ENCODE data around the gene ZNF275. TPM values are rescaled to one million over a fixed set of nuclear protein-coding genes. Genes with fewer than 3 reads are reported as not detected.

Gene ZNF275
- total RNA-seq, 2 experiments from 2014 or later: 22.6 to 24.6 TPM

- peaks cover 28% of the 10 kb centered on the region for H3K4me1 Mint-ChIP-seq
- no peak for ATAC-seq (ENCODE audit: low read depth)
- H3K4me3 Mint-ChIP-seq: peak overlapping the region; percentile 91
- no peaks in the 10 kb centered on the region for H3K9me3 Mint-ChIP-seq
- H3K27ac Mint-ChIP-seq: no peak overlapping the region
- POLR2A ChIA-PET: no interaction called here
- no peak for DNase-seq
- peaks cover 15% of the 10 kb centered on the region for H3K36me3 Mint-ChIP-seq
- H3K27me3 Mint-ChIP-seq: peaks cover 5% of the 10 kb centered on the region
Observed at GRCh38 chrX:153333266-153333665, 687 bp upstream of the ZNF275 start.

DNA sequence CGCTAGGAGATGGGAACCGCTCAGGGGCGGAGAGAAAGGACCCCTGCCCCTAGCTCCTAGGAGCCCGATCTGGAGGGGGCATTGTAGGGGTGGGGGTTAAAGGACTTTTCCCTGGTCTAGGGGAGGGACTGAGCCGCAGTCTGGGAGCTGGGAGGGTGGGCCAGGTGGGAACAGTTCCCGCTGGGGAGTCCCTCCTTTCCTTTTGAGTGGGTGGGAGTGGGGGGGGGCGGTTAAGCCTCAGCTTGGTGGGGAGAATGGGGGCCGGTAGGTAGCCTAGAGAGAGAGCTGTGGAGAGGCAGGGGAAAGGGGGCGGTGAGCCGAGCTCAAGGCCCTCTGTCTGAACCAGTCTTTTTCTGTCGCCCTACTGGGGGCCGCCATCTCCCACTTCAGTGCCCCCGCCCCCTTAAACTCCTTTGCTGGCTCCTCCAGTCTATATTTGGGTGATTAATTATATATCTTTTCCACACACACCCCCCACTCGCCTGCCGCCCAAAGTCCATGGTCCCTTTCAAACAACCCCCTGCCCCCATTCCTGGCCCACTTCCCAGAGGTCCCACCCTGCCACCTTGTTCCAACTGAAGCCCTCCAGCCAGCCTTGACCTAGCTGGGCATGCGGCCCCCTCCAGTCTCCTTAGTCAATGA lies 822 bp downstream of the ZNF275 start:
- no peak for ATAC-seq (ENCODE audit: low read depth)
- Mint-ChIP-seq H3K9me3 (no peaks in the 10 kb centered on the region), H3K27me3 (peaks cover 5% of the 10 kb centered on the region), H3K36me3 (peaks cover 26% of the 10 kb centered on the region), H3K4me1 (peaks cover 39% of the 10 kb centered on the region), H3K27ac (peak overlapping the region; percentile 84), H3K4me3 (peak overlapping the region; percentile 84)
- POLR2A ChIA-PET: interaction anchor here (1.7 kb wide), 1 partner anchor 9 kb away, joined by 22 read pairs; no protein-coding TSS in a partner anchor
- no peak for DNase-seq

- peak overlapping the region; percentile 71 for H3K27ac Mint-ChIP-seq
- peak overlapping the region; percentile 84 for H3K4me3 Mint-ChIP-seq
- no peak for ATAC-seq (ENCODE audit: low read depth)
- H3K36me3 Mint-ChIP-seq: peaks cover 38% of the 10 kb centered on the region
- H3K9me3 Mint-ChIP-seq: no peaks in the 10 kb centered on the region
- peaks cover 52% of the 10 kb centered on the region for H3K4me1 Mint-ChIP-seq
- DNase-seq: no peak
- H3K27me3 Mint-ChIP-seq: peaks cover 2% of the 10 kb centered on the region
- POLR2A ChIA-PET: interaction anchor here (0.6 kb wide), 1 partner anchor 9 kb away, joined by 3 read pairs; no protein-coding TSS in a partner anchor
Observed at GRCh38 chrX:153336121-153336894, 2.4 kb downstream of the ZNF275 start.

DNA sequence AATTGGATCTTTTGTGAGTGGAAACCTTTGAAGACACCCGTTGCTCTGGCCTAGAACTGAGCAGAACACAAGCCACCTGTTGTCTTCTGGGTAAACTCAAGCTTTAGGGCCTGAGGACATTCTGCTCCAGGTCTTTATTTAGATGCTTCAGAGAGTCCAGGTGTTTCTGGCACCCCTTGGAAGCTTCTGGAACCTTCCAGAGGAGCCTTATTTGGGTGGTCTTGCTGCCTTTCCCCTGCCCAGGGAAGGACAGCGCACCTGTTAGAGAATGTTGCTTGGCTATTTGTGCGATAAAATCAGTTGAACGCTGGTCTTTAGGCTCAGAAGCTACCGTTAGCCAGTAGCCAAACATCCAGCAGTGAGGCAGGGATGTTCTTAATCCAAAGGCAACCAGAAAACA lies 3.0 kb downstream of the ZNF275 start:
- ATAC-seq (ENCODE audit: low read depth) (no peak), DNase-seq (no peak)
- H3K36me3 Mint-ChIP-seq: peaks cover 45% of the 10 kb centered on the region
- POLR2A ChIA-PET: interaction anchor here (0.6 kb wide), 1 partner anchor 9 kb away, joined by 3 read pairs; no protein-coding TSS in a partner anchor
- peaks cover 2% of the 10 kb centered on the region for H3K27me3 Mint-ChIP-seq
- H3K27ac Mint-ChIP-seq: peak overlapping the region; percentile 60
- peak overlapping the region; percentile 84 for H3K4me3 Mint-ChIP-seq
- H3K9me3 Mint-ChIP-seq: no peaks in the 10 kb centered on the region
- peaks cover 58% of the 10 kb centered on the region for H3K4me1 Mint-ChIP-seq

DNA sequence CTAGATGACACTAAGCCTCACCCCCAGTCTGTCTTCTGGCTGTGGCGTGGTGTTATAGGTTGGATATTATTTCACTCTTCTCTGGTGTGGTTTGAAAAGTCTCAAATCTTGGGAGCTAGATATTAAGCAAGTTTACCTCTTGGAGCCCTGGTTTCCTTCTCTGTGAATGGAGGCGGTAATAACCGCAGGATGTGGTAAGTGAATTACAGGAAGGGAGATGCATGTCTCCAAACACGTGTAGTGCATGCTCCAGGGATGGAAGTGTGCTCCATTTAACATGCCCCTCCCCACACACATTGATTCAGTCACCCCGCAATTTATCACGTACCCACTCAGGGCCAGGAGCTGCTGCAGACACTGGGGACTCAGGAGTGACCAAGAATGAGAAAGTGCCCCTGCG lies 4.9 kb downstream of the ZNF275 start:
- Mint-ChIP-seq H3K4me1 (peaks cover 68% of the 10 kb centered on the region), H3K9me3 (no peaks in the 10 kb centered on the region), H3K36me3 (peaks cover 52% of the 10 kb centered on the region), H3K27me3 (no peaks in the 10 kb centered on the region), H3K27ac (peak overlapping the region; percentile 66), H3K4me3 (peak overlapping the region; percentile 65)
- DNase-seq (no peak), ATAC-seq (ENCODE audit: low read depth) (no peak)
- POLR2A ChIA-PET: interaction anchor here (0.6 kb wide), 1 partner anchor 126 kb away, joined by 4 read pairs; no protein-coding TSS in a partner anchor

DNA sequence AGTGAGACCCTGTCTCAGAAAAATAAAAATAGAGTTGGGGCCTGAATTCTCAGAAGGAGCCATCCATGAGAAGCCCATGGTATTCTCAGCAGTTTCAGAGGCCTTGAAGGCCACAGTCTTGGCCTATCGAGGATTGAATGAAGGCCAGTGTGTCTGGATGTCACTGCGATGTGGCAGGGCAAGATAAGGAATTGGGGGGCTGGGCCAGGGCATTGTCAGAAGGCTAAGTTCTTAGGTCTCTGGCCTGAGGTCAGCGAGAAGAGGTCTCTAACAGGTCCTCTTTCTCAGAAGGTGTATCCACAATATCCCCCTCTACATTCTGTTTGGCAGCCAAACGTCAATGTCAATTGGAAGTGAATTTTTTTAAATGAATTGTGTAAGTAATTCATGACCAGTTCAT lies 5.7 kb downstream of the ZNF275 start:
- Mint-ChIP-seq H3K27ac (peak overlapping the region; percentile 69), H3K4me3 (no peak overlapping the region), H3K27me3 (no peaks in the 10 kb centered on the region), H3K4me1 (peaks cover 71% of the 10 kb centered on the region), H3K9me3 (no peaks in the 10 kb centered on the region), H3K36me3 (peaks cover 52% of the 10 kb centered on the region)
- POLR2A ChIA-PET: no interaction called here
- ATAC-seq (ENCODE audit: low read depth) (no peak), DNase-seq (no peak)

DNA sequence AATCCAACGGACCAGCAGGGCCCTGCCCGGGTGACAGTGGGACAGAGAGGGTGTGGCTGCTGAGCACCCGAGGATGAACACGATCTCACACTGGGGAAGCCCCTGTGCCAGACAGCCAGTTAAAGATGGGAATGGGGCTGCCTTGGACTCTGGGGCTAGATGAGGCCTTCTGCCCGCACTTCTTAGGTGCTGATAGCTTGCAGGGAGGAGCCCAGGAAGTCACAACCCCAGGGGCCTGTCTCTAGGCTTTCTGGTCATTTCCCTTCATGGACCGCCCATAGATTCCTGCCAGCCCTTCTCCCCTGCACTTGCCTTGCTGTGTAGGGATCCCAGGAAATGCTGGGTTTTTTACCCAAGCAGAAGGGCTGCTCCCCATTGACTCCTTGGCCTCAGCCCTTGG lies 6.2 kb downstream of the ZNF275 start:
- POLR2A ChIA-PET: no interaction called here
- Mint-ChIP-seq H3K36me3 (peaks cover 55% of the 10 kb centered on the region), H3K9me3 (no peaks in the 10 kb centered on the region), H3K27ac (peak overlapping the region; percentile 47), H3K27me3 (no peaks in the 10 kb centered on the region), H3K4me1 (peaks cover 71% of the 10 kb centered on the region), H3K4me3 (no peak overlapping the region)
- ATAC-seq (ENCODE audit: low read depth) (no peak), DNase-seq (no peak)

- Mint-ChIP-seq H3K36me3 (peaks cover 58% of the 10 kb centered on the region), H3K9me3 (no peaks in the 10 kb centered on the region), H3K27me3 (no peaks in the 10 kb centered on the region), H3K4me3 (peak overlapping the region; percentile 71), H3K4me1 (peaks cover 54% of the 10 kb centered on the region), H3K27ac (peak overlapping the region; percentile 94)
- ATAC-seq (ENCODE audit: low read depth): peak; percentile 82
- no peak for DNase-seq
- POLR2A ChIA-PET: interaction anchor here (3.1 kb wide), 1 partner anchor 9 kb away, joined by 22 read pairs; the partner anchor contains the start of gene ZNF275
Observed at GRCh38 chrX:153342762-153343558, 9.0 kb downstream of the ZNF275 start.

GRCh38 chrX:153343674-153344073 lies 9.7 kb downstream of the ZNF275 start:
- no peaks in the 10 kb centered on the region for H3K9me3 Mint-ChIP-seq
- H3K4me1 Mint-ChIP-seq: peaks cover 47% of the 10 kb centered on the region
- ATAC-seq (ENCODE audit: low read depth): peak; percentile 29
- H3K4me3 Mint-ChIP-seq: peak overlapping the region; percentile 71
- peak overlapping the region; percentile 94 for H3K27ac Mint-ChIP-seq
- no peaks in the 10 kb centered on the region for H3K27me3 Mint-ChIP-seq
- H3K36me3 Mint-ChIP-seq: peaks cover 53% of the 10 kb centered on the region
- no peak for DNase-seq
- POLR2A ChIA-PET: interaction anchor here (3.1 kb wide), 1 partner anchor 9 kb away, joined by 22 read pairs; the partner anchor contains the start of gene ZNF275

GRCh38 chrX:153347530-153347929 lies 13.6 kb downstream of the ZNF275 start:
- POLR2A ChIA-PET: no interaction called here
- DNase-seq (no peak), ATAC-seq (ENCODE audit: low read depth) (no peak)
- H3K4me1 Mint-ChIP-seq: peaks cover 21% of the 10 kb centered on the region
- H3K27me3 Mint-ChIP-seq: no peaks in the 10 kb centered on the region
- no peak overlapping the region for H3K27ac Mint-ChIP-seq
- no peak overlapping the region for H3K4me3 Mint-ChIP-seq
- H3K9me3 Mint-ChIP-seq: no peaks in the 10 kb centered on the region
- H3K36me3 Mint-ChIP-seq: peaks cover 41% of the 10 kb centered on the region

GRCh38 chrX:153348421-153348820 lies 14.5 kb downstream of the ZNF275 start:
- Mint-ChIP-seq H3K27ac (no peak overlapping the region), H3K36me3 (peaks cover 39% of the 10 kb centered on the region), H3K4me3 (no peak overlapping the region), H3K27me3 (no peaks in the 10 kb centered on the region), H3K9me3 (no peaks in the 10 kb centered on the region), H3K4me1 (peaks cover 15% of the 10 kb centered on the region)
- DNase-seq (no peak), ATAC-seq (ENCODE audit: low read depth) (no peak)
- POLR2A ChIA-PET: no interaction called here

- Mint-ChIP-seq H3K9me3 (no peaks in the 10 kb centered on the region), H3K27ac (peak overlapping the region; percentile 76), H3K4me1 (peaks cover 8% of the 10 kb centered on the region), H3K36me3 (peaks cover 40% of the 10 kb centered on the region), H3K4me3 (no peak overlapping the region), H3K27me3 (no peaks in the 10 kb centered on the region)
- POLR2A ChIA-PET: no interaction called here
- ATAC-seq (ENCODE audit: low read depth) (peak; percentile 80), DNase-seq (no peak)
Observed at GRCh38 chrX:153349952-153350351, 16.0 kb downstream of the ZNF275 start.

DNA sequence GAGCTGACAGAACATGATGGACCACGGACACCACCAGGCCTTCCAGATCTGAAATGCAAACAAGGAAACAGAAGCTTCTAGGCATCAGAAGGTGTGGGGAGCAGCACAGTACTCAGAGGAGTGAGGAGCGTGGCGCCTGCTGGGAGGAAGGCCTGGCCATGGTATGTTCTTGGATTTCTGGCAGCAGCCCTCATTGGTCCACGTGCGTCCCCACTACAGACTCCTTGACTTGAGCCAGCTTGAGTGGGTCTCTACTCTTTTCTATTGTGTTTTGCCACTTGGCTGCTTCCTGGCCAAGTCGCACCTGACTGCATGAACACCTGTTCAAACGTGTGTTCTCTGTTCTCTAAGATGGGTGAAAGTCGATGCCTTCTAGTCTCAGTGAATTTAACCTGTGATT lies 18.0 kb downstream of the ZNF275 start:
- Mint-ChIP-seq H3K4me1 (peaks cover 6% of the 10 kb centered on the region), H3K36me3 (peaks cover 27% of the 10 kb centered on the region), H3K4me3 (no peak overlapping the region), H3K27ac (no peak overlapping the region), H3K27me3 (no peaks in the 10 kb centered on the region), H3K9me3 (no peaks in the 10 kb centered on the region)
- DNase-seq (no peak), ATAC-seq (ENCODE audit: low read depth) (no peak)
- POLR2A ChIA-PET: no interaction called here

Data from activated naive CD8-positive, alpha-beta T cell treated with anti-CD3 and anti-CD28 coated beads, Interleukin-2, amount 10 ng/mL, durations not matched to agents 7 days and 5 days (primary cell).